ENCODE measurements around the gene ZDBF2.

Gene ZDBF2

DNA sequence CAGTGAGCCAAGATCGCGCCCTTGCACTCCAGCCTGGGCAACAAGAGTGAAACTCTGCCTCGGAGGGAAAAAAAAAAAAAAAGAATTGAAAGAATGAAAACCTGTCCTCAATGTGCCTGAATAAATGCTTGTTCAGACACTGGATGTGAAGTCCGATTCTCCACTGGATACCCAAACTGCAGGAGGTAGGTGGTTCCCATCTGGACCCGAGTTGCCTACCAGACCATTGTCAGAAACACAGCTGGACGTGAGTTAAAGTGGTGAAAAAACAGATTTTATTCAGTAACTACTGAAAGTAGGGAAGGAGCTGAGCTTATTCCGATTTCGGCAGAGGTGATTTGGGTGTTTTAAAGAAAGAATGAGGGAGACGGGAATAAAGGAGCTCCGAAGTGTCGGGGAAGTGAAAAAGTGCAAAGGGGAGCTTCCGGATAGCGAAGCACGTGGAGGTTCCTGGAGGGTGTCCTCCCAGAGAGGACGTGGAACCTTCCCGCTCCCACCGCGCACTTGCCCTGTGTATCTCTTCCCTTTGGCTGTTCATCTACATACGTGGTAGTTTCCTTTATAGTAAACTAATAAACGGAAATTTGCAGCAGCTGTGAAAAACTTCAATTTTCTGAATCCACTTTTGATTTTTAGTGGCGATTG lies 10.4 kb upstream of the ZDBF2 start:
- no peak for TF ChIP-seq CTCF (IDR thresholded peaks at IDR 0.05)
- Histone ChIP-seq H3K27ac (no peak overlapping the region), H3K4me3 (no peak overlapping the region), H3K27me3 (peaks cover 0 to 64% of the 10 kb centered on the region in 2 donors), H3K36me3 (no peaks in the 10 kb centered on the region), H3K9me3 (no peaks in the 10 kb centered on the region), H3K4me1 (peaks cover 0 to 10% (median 0%) of the 10 kb centered on the region in 4 donors)
- intact Hi-C loops (cut with DNase I; ENCODE audit: low total_unique reads): no loop called here
- no peak for DNase-seq

- Histone ChIP-seq H3K9me3 (no peaks in the 10 kb centered on the region), H3K4me1 (peaks cover 0 to 10% (median 0%) of the 10 kb centered on the region in 4 donors), H3K4me3 (no peak overlapping the region), H3K36me3 (no peaks in the 10 kb centered on the region), H3K27me3 (peaks cover 0 to 56% of the 10 kb centered on the region in 2 donors), H3K27ac (no peak overlapping the region)
- no peak for DNase-seq
- no peak for TF ChIP-seq CTCF (IDR thresholded peaks at IDR 0.05)
- intact Hi-C loops (cut with DNase I; ENCODE audit: low total_unique reads): no loop called here
Measured at GRCh38 chr2:206266130-206267125, 8.0 kb upstream of the ZDBF2 start.

DNA sequence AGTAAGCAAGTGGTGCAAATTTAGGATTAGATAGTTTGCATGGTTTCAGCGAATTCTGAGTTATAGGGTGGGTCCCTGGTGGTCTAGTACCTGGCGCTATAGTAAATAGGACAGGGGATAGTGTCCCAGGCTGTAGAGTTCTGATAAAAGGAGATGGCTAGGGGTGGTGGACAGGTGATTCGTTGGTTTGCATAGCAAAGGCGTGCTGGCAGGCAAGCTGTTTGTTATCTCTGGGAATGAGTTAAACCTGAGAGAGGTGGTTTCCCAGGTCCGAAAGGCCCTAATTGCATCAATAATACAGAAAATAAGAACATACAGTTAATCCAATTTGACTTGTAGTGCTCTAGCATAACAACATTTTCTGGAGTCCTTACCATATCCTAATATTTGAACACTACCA lies 6.9 kb upstream of the ZDBF2 start:
- H3K4me1 ChIP-seq: peaks cover 0 to 10% (median 0%) of the 10 kb centered on the region in 4 donors
- no peak for DNase-seq
- no peak overlapping the region for H3K4me3 ChIP-seq
- intact Hi-C loops (cut with DNase I; ENCODE audit: low total_unique reads): no loop called here
- H3K9me3 ChIP-seq: no peaks in the 10 kb centered on the region
- H3K27me3 ChIP-seq: peaks cover 0 to 61% of the 10 kb centered on the region in 2 donors
- H3K36me3 ChIP-seq: no peaks in the 10 kb centered on the region
- no peak for TF ChIP-seq CTCF (IDR thresholded peaks at IDR 0.05)
- H3K27ac ChIP-seq: no peak overlapping the region

GRCh38 chr2:206271065-206271464 lies 3.4 kb upstream of the ZDBF2 start:
- Histone ChIP-seq H3K4me1 (peaks cover 0 to 10% (median 3%) of the 10 kb centered on the region in 4 donors), H3K36me3 (no peaks in the 10 kb centered on the region), H3K9me3 (no peaks in the 10 kb centered on the region), H3K4me3 (no peak overlapping the region), H3K27ac (no peak overlapping the region), H3K27me3 (peaks cover 0 to 58% of the 10 kb centered on the region in 2 donors)
- DNase-seq: no peak
- intact Hi-C loops (cut with DNase I; ENCODE audit: low total_unique reads): loop anchor here (5.0 kb wide), 1 partner anchor 109 kb away; no protein-coding TSS in a partner anchor
- no peak for TF ChIP-seq CTCF (IDR thresholded peaks at IDR 0.05)

DNA sequence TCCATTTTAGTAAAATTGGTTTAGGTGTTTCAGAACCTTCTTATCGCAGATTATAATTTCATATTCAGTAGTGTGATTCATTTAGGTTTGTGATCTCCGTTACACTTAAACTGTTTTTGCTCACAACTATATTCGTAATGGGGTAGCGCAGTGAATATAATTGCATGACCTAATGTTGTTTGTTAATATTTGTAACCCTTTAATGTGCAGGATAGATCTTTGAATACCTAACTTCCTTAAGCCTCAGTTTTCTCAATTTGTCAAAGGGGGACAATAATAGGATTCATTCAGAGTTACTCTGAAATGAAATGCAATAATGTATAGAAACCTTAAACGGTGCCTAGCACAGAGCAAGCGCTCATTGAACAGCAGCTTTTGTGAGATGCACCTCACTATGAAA lies 558 bp upstream of the ZDBF2 start:
- no peak for TF ChIP-seq CTCF (IDR thresholded peaks at IDR 0.05)
- Histone ChIP-seq H3K4me1 (peaks cover 0 to 22% (median 3%) of the 10 kb centered on the region in 4 donors), H3K36me3 (no peaks in the 10 kb centered on the region), H3K4me3 (peak overlapping the region; percentile 61 to 86), H3K9me3 (no peaks in the 10 kb centered on the region), H3K27me3 (peaks cover 0 to 62% of the 10 kb centered on the region in 2 donors), H3K27ac (peak overlapping the region; percentile 67 to 87)
- no peak for DNase-seq
- intact Hi-C loops (cut with DNase I; ENCODE audit: low total_unique reads): loop anchor here (5.0 kb wide), 1 partner anchor 112 kb away; no protein-coding TSS in a partner anchor

All from tibial artery (tissue), 4 donors.